ENCODE results near the gene PSMC6. TPM values are rescaled to one million over a fixed set of nuclear protein-coding genes. Genes with fewer than 3 reads are reported as not detected.

The PSMC6 gene
- total RNA-seq, 1 donor from 2014 or later: 70.0 TPM

DNA sequence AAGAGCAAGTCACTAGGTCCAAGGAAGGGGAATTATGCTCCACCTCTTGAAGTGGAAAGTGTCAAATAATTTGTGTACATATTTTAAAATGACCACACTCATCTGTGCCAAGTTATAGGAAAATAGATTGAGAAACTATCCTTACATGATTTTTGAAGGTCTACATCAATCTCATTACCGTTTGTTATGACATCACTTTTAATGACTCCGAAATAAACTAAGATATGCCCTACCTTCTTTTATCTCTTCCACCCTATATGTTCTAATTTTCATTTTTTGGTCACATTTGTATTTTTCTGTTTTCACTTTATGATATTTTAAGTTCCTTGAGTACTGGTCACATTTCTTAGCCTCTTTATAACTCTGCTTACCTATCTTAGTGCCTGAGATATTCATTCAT lies 3.3 kb upstream of the PSMC6 start:
- H3K9me3 ChIP-seq (ENCODE audit: insufficient read depth, low read depth, low read length): no peaks in the 10 kb centered on the region
- no peak overlapping the region for H3K9ac ChIP-seq (ENCODE audit: low read length)
- H3K36me3 ChIP-seq (ENCODE audit: insufficient read depth, low read length): peaks cover under 1% of the 10 kb centered on the region
- H3K4me3 ChIP-seq (ENCODE audit: insufficient read depth, low read depth, low read length): no peak overlapping the region
- H3K79me2 ChIP-seq (ENCODE audit: insufficient read depth, low read length): peaks cover 17% of the 10 kb centered on the region
- H3K4me3 Mint-ChIP-seq (ENCODE audit: unreplicated experiment): no peak overlapping the region
- no peak overlapping the region for H3K27ac ChIP-seq (ENCODE audit: low read depth, low read length)
- peaks cover 15% of the 10 kb centered on the region for H3K4me1 Mint-ChIP-seq (ENCODE audit: low read depth, unreplicated experiment)
- H3K27ac Mint-ChIP-seq (ENCODE audit: unreplicated experiment): no peak overlapping the region
- TF ChIP-seq EZH2 (IDR thresholded peaks at IDR 0.05; ENCODE audit: insufficient read depth, low read length) (no peak), CTCF (IDR thresholded peaks at IDR 0.05; ENCODE audit: insufficient read depth, low read depth, low read length) (no peak)
- H3K27me3 ChIP-seq (ENCODE audit: insufficient read depth, low read length): no peaks in the 10 kb centered on the region
- H3K4me2 ChIP-seq (ENCODE audit: low read length): no peak overlapping the region
- FAIRE-seq (no peak), DNase-seq (ENCODE audit: low read depth) (no peak)
- H3K36me3 Mint-ChIP-seq (ENCODE audit: low read depth, unreplicated experiment): peaks cover 2% of the 10 kb centered on the region
- H3K9me3 Mint-ChIP-seq (ENCODE audit: unreplicated experiment): no peaks in the 10 kb centered on the region
- H4K20me1 ChIP-seq (ENCODE audit: insufficient read depth, low read length): peaks cover 12% of the 10 kb centered on the region
- H3K27me3 Mint-ChIP-seq (ENCODE audit: low read depth, unreplicated experiment): no peaks in the 10 kb centered on the region
- H2AFZ ChIP-seq (ENCODE audit: low read depth, low read length): no peak overlapping the region
- H3K4me1 ChIP-seq (ENCODE audit: insufficient read depth, low read length): peaks cover 13% of the 10 kb centered on the region

GRCh38 chr14:52706286-52706685 lies 714 bp upstream of the PSMC6 start:
- Mint-ChIP-seq H3K27ac (ENCODE audit: unreplicated experiment) (no peak overlapping the region), H3K36me3 (ENCODE audit: low read depth, unreplicated experiment) (peaks cover 4% of the 10 kb centered on the region), H3K9me3 (ENCODE audit: unreplicated experiment) (no peaks in the 10 kb centered on the region), H3K27me3 (ENCODE audit: low read depth, unreplicated experiment) (no peaks in the 10 kb centered on the region), H3K4me1 (ENCODE audit: low read depth, unreplicated experiment) (peaks cover 15% of the 10 kb centered on the region), H3K4me3 (ENCODE audit: unreplicated experiment) (peak overlapping the region; percentile 100)
- Histone ChIP-seq H3K4me1 (ENCODE audit: insufficient read depth, low read length) (peaks cover 20% of the 10 kb centered on the region), H4K20me1 (ENCODE audit: insufficient read depth, low read length) (peaks cover 27% of the 10 kb centered on the region), H3K9ac (ENCODE audit: low read length) (peak overlapping the region; percentile 97), H3K9me3 (ENCODE audit: insufficient read depth, low read depth, low read length) (no peaks in the 10 kb centered on the region), H3K36me3 (ENCODE audit: insufficient read depth, low read length) (peaks cover 16% of the 10 kb centered on the region), H3K4me3 (ENCODE audit: insufficient read depth, low read depth, low read length) (peak overlapping the region; percentile 90), H3K79me2 (ENCODE audit: insufficient read depth, low read length) (peaks cover 41% of the 10 kb centered on the region), H2AFZ (ENCODE audit: low read depth, low read length) (peak overlapping the region; percentile 95), H3K27ac (ENCODE audit: low read depth, low read length) (peak overlapping the region; percentile 94), H3K27me3 (ENCODE audit: insufficient read depth, low read length) (no peaks in the 10 kb centered on the region), H3K4me2 (ENCODE audit: low read length) (peak overlapping the region; percentile 93)
- DNase-seq (ENCODE audit: low read depth) (no peak), FAIRE-seq (no peak)
- TF ChIP-seq EZH2 (IDR thresholded peaks at IDR 0.05; ENCODE audit: insufficient read depth, low read length) (no peak), CTCF (IDR thresholded peaks at IDR 0.05; ENCODE audit: insufficient read depth, low read depth, low read length) (no peak)

DNA sequence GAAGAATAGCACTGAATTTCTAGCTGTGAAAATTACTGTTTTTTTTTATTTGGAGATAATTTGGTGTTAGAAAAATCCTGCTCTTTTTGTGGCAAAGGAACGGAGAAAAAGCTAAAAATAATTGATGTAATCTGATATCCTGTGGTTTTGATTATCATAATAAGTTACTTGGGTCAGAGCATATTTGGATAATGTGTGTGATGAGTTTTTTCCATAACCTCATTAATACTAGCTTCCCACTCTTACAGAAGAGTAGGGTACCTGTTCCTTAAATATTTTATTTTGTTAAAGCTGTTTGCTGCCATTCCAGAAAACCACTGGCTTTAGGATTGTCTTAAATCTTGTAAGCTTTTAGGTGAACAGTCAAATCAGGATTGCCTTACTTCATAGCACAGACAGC lies 4.7 kb downstream of the PSMC6 start:
- Mint-ChIP-seq H3K9me3 (ENCODE audit: unreplicated experiment) (no peaks in the 10 kb centered on the region), H3K36me3 (ENCODE audit: low read depth, unreplicated experiment) (peaks cover 14% of the 10 kb centered on the region), H3K4me1 (ENCODE audit: low read depth, unreplicated experiment) (peaks cover 12% of the 10 kb centered on the region), H3K4me3 (ENCODE audit: unreplicated experiment) (no peak overlapping the region), H3K27ac (ENCODE audit: unreplicated experiment) (no peak overlapping the region), H3K27me3 (ENCODE audit: low read depth, unreplicated experiment) (no peaks in the 10 kb centered on the region)
- Histone ChIP-seq H3K79me2 (ENCODE audit: insufficient read depth, low read length) (peaks cover 63% of the 10 kb centered on the region), H3K4me1 (ENCODE audit: insufficient read depth, low read length) (peaks cover 15% of the 10 kb centered on the region), H3K9ac (ENCODE audit: low read length) (no peak overlapping the region), H3K9me3 (ENCODE audit: insufficient read depth, low read depth, low read length) (no peaks in the 10 kb centered on the region), H3K4me2 (ENCODE audit: low read length) (no peak overlapping the region), H2AFZ (ENCODE audit: low read depth, low read length) (no peak overlapping the region), H3K27me3 (ENCODE audit: insufficient read depth, low read length) (no peaks in the 10 kb centered on the region), H3K36me3 (ENCODE audit: insufficient read depth, low read length) (peaks cover 55% of the 10 kb centered on the region), H4K20me1 (ENCODE audit: insufficient read depth, low read length) (peaks cover 45% of the 10 kb centered on the region), H3K4me3 (ENCODE audit: insufficient read depth, low read depth, low read length) (no peak overlapping the region), H3K27ac (ENCODE audit: low read depth, low read length) (no peak overlapping the region)
- TF ChIP-seq CTCF (IDR thresholded peaks at IDR 0.05; ENCODE audit: insufficient read depth, low read depth, low read length): no peak
- TF ChIP-seq EZH2 (IDR thresholded peaks at IDR 0.05; ENCODE audit: insufficient read depth, low read length): no peak
- DNase-seq (ENCODE audit: low read depth): peak; percentile 67
- FAIRE-seq: no peak

Measured in astrocyte (in vitro differentiated cells and primary cell).